MM.1S (cell line): ENCODE results near the gene TGOLN2.

Experiments
- CTCF ChIP-seq: fragments of 300-600 bp; sonication (generic); IDR thresholded peaks from 2 replicates; pipeline ENCODE4 v1.5.1; 2016; ENCODE audit warnings: antibody characterized with exemption, low read length, mixed read lengths
- EZH2 ChIP-seq: fragments of 300-600 bp; sonication (generic); optimal IDR thresholded peaks from 2 replicates; pipeline ENCODE3; 2017; ENCODE audit warnings: low read depth, mild to moderate bottlenecking, antibody characterized with exemption, low read length, mixed read lengths

- TF ChIP-seq CTCF (no peak), EZH2 (no peak)
Measured at GRCh38 chr2:85377083-85377482, 49.3 kb upstream of the TGOLN2 start.
